HTR-8/SVneo (cell line): ENCODE data around the gene KCNJ3.
"Not testable (repeated sequence)": the region's sequence is repeated elsewhere in the genome, so short reads cannot be mapped to it uniquely, and the experiment has no call there.

Experiments
- DNase-seq: peaks from one replicate; pipeline ENCODE4 v3.0.0; 2011; ENCODE audit warnings: low spot score, mixed read lengths; ENCODE audit not compliant: insufficient read length
- FAIRE-seq: peaks from 2 replicates; lab custom pipeline; 2011; peaks lifted over from hg19 to GRCh38; lab: Jason Lieb, UNC

The KCNJ3 gene

DNA sequence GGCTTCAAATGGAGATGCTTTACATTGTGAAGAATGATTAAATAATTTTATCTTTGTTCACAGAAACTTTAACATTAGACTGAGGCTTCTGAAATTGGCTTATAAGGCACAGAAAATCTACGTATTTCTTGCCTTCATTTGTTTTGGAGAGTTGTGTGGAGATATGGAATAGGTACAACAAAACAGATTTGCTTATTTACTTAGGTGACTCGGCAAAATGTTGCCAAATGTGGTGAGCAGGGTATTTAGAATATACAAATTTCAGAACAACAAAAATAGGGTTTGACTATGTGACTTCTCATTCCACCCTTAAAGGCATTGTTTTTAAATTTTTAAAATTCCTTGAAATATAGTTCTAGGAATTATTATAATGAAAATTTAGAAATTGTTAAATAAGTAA is 134.2 kb downstream of the KCNJ3 start:
- no peak for DNase-seq
- FAIRE-seq, result no peak

GRCh38 chr2:154836632-154837031 is 138.1 kb downstream of the KCNJ3 start:
- no peak for FAIRE-seq
- DNase-seq, result no peak

- FAIRE-seq (no peak), DNase-seq (no peak)
These were observed 138.5 kb downstream of the KCNJ3 start for GRCh38 chr2:154837035-154837434.

DNA sequence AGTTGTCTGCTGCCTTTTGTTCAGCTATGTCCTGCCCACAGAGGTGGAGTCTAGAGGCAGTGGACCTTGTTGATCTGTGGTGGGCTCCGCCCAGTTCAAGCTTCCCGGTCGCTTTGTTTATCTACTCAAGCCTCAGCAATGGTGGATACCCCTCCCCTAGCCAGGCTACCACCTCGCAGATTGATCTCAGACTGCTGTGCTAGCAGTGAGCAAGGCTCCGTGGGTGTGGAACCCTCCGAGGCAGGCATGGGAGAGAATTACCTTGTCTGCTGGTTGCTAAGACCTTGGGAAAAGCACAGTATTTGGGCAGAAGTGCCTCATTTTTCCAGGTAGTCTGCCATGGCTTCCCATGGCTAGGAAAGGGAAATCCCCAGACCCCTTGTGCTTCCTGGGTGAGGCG is 146.0 kb downstream of the KCNJ3 start:
- FAIRE-seq (no peak), DNase-seq (no peak)

DNA sequence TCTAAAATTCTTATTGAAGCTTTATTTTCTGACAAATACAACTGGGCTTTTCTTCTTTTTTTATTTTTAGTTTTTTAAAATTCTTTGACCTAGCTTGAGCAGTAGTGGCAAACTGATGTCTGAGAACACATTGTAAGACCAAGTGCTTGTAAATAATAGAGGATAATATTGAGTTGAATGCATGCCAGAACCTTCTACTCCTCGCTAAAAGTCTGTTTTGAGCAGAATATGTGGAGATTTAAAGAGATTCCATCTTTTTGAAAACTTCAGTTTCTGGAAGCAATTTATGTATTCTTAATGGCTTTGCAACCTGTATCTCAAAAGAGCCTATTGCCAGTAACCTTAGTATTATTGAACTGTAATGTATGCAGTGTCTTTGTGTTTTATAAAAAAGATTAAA is 148.3 kb downstream of the KCNJ3 start:
- DNase-seq, result no peak
- FAIRE-seq, result no peak

DNA sequence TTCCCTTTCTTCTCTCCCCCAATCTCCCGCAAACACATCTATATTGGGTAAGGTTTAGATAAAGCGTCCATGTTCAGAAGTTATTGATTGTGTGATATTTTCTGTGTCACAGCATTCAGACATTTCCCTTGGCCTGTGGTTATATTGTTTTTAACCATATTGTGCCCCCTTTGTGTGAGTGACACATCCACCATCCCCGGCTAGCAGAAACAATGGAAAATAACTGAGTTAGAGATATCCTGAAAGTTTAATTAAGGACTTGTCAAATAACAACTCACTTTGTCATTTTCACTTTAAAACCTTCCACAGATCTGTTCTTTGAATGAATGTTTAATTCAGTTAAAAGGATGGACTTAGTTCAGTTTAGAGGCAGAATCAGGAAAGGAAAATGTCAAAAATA is 151.0 kb downstream of the KCNJ3 start:
- FAIRE-seq (no peak), DNase-seq (no peak)

DNA sequence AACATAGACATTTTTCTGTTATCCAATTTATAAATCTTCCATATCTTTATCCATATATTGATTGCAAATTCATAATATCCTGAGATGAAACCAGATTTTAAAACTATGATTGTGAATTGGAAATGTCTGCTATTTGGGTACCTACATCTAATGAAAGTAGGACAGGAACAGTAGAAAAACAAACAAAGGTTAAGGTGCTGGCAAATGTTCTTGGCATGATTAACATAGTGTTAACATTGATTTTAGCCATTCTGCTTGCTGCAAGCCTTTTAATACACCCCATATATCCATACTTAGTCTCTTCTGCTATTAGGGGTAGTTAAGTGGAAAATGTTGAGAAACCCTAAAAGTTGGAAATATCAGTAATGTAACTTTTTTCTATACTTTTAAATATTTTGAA is 152.0 kb downstream of the KCNJ3 start:
- FAIRE-seq (no peak), DNase-seq (no peak)

GRCh38 chr2:154855138-154855537 is 156.6 kb downstream of the KCNJ3 start:
- DNase-seq (no peak), FAIRE-seq (no peak)

DNA sequence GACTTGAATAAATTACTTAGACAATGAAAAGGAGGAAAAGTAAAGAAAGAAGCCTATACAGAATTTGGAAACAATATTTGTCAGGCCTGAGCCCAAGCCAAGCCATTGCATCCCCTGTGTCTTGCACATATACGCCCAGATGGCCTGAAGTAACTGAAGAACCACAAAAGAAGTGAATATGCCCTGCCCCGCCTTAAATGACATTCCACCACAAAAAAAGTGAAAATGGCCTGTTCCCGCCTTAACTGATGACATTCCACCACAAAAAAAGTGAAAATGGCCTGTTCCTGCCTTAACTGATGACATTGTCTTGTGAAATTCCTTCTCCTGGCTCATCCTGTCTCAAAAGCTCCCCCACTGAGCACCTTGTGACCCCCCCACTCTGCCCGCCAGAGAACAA is 168.7 kb downstream of the KCNJ3 start:
- DNase-seq, FAIRE-seq: not testable (repeated sequence)

GRCh38 chr2:154875999-154876398 is 177.5 kb downstream of the KCNJ3 start:
- FAIRE-seq, result no peak

DNA sequence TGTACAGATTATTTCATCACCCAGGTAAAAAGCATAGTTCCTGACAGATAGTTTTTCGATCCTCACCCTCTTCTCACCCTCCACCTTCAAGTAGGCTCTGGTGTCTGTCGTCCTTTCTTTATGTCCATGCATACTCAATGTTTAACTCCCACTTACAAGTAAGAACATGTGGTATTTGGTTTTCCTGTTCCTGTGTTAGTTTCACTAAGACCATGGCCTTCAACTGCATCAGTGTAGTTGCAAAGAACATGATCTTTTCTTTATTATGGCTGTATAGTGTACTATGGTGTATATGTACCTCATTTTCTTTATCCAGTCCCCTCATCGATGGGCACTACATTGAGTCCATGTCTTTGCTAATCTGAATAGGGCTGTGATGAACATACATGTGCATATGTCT is 184.2 kb downstream of the KCNJ3 start:
- no peak for FAIRE-seq
- DNase-seq, result no peak

More at GRCh38 chr2:154875999-154876398, 177.5 kb downstream of the KCNJ3 start:
- no peak for DNase-seq

- DNase-seq (no peak), FAIRE-seq (no peak)
These were observed 187.8 kb downstream of the KCNJ3 start for GRCh38 chr2:154886316-154886715.

- DNase-seq (no peak), FAIRE-seq (no peak)
These were observed 199.8 kb downstream of the KCNJ3 start for GRCh38 chr2:154898269-154898668.

GRCh38 chr2:154901063-154901462 is 202.6 kb downstream of the KCNJ3 start:
- FAIRE-seq, result no peak

More at GRCh38 chr2:154901063-154901462, 202.6 kb downstream of the KCNJ3 start:
- DNase-seq, result no peak
